Left colon (tissue), 2 donors: Measurements from ENCODE around the gene NXNL1. TPM values are rescaled to one million over a fixed set of nuclear protein-coding genes. Genes with fewer than 3 reads are reported as not detected.

ENCODE experiments used
- total RNA-seq, 2 donors: library from RNA; stranded (reverse); fragmentation: NEBNext Ultra II Directional; extraction: Animal tissue kit (Norgen Biotek cat#: 25700); gene quantifications; one replicate each; pipeline ENCODE4 v1.2.1, GENCODE V29; 2021
- donor health status: DM: no; HTN: no; CAD: no.
- donor health status: DM: yes; HTN: yes; CAD: no.

NXNL1 gene
- total RNA-seq, 2 donors from 2014 or later, result not detected

Other genes with a start within 250 kb of the NXNL1 start
- 10 to 100 TPM; 22.0 to 25.6 TPM for gene USE1, start 245.6 kb downstream of the NXNL1 start, total RNA-seq
- 10 to 100 TPM; 44.7 to 64.5 TPM for gene OCEL1, start 234.7 kb downstream of the NXNL1 start, total RNA-seq
- gene NR2F6, start 215.0 kb downstream of the NXNL1 start, total RNA-seq, result 100 to 1,000 TPM; 151 to 181 TPM
- gene USHBP1, start 196.2 kb downstream of the NXNL1 start, total RNA-seq, result 1 to 10 TPM in 1 of 2 donors, under 1 TPM in 1; 0.67 to 2.3 TPM
- 10 to 100 TPM; 63.5 to 70.3 TPM for gene BABAM1, start 193.5 kb downstream of the NXNL1 start, total RNA-seq
- under 1 TPM; 0.22 to 0.67 TPM for gene ANKLE1, start 179.0 kb downstream of the NXNL1 start, total RNA-seq
- 1 to 10 TPM; 5.6 to 6.0 TPM for gene ABHD8, start 157.5 kb downstream of the NXNL1 start, total RNA-seq
- 100 to 1,000 TPM; 142 to 165 TPM for gene MRPL34, start 155.1 kb downstream of the NXNL1 start, total RNA-seq
- gene DDA1, start 151.4 kb downstream of the NXNL1 start, total RNA-seq, result 10 to 100 TPM; 47.7 to 49.2 TPM
- gene ANO8, start 126.1 kb downstream of the NXNL1 start, total RNA-seq, result 10 to 100 TPM in 1 of 2 donors, 1 to 10 TPM in 1; 8.4 to 10.8 TPM
- 10 to 100 TPM; 17.8 to 21.9 TPM for gene GTPBP3, start 123.4 kb downstream of the NXNL1 start, total RNA-seq
- gene PLVAP, start 83.6 kb downstream of the NXNL1 start, total RNA-seq, result 10 to 100 TPM; 38.2 to 42.1 TPM
- gene CCDC194, start 66.7 kb downstream of the NXNL1 start, total RNA-seq, result under 1 TPM; 0.40 to 0.50 TPM
- 10 to 100 TPM; 14.8 to 27.5 TPM for gene BST2, start 55.3 kb downstream of the NXNL1 start, total RNA-seq
- 10 to 100 TPM; 54.4 to 60.7 TPM for gene MVB12A, start 40.9 kb downstream of the NXNL1 start, total RNA-seq
- under 1 TPM in 1 of 2 donors, not detected in 1; 0.18 TPM for gene TMEM221, start 12.3 kb downstream of the NXNL1 start, total RNA-seq
- gene SLC27A1, start 9.6 kb upstream of the NXNL1 start, total RNA-seq, result 1 to 10 TPM; 4.8 to 7.1 TPM
- 100 to 1,000 TPM in 1 of 2 donors, 10 to 100 TPM in 1; 89.8 to 100 TPM for gene PGLS, start 50.7 kb upstream of the NXNL1 start, total RNA-seq
- 10 to 100 TPM; 48.3 to 53.3 TPM for gene COLGALT1, start 94.7 kb upstream of the NXNL1 start, total RNA-seq
- gene UNC13A, start 227.4 kb upstream of the NXNL1 start, total RNA-seq, result under 1 TPM; 0.24 to 0.28 TPM